ENCODE results near the gene MEPCE. TPM values are rescaled to one million over a fixed set of nuclear protein-coding genes. Genes with fewer than 3 reads are reported as not detected.
A peak's percentile ranks its signal among the peaks of the same experiment; 100 is the strongest.

Gene MEPCE
- total RNA-seq, 1 experiment from 2014 or later, result 85.9 TPM

- CTCF ChIA-PET, result no interaction called here
- no peak for TF ChIP-seq EZH2 (IDR thresholded peaks at IDR 0.05; ENCODE audit: borderline replicate concordance, low read depth, low read length, poor library complexity, severe bottlenecking)
- TF ChIP-seq CTCF (conservative IDR thresholded peaks at IDR 0.05; ENCODE audit: low read depth, low read length), result no peak
Measured at GRCh38 chr7:100426516-100426915, 3.1 kb upstream of the MEPCE start.

GRCh38 chr7:100427762-100428198 is 1.9 kb upstream of the MEPCE start:
- intact Hi-C loops (cut with micrococcal nuclease; ENCODE audit: unreplicated experiment), result no loop called here
- peaks cover 4% of the 10 kb centered on the region for H3K9me3 ChIP-seq (ENCODE audit: low read depth, low read length, poor library complexity, severe bottlenecking)
- H3K36me3 ChIP-seq (ENCODE audit: insufficient read depth, low read length, poor library complexity, severe bottlenecking), result peaks cover 19% of the 10 kb centered on the region
- no peaks in the 10 kb centered on the region for H3K27me3 ChIP-seq (replicated peaks; ENCODE audit: insufficient read depth, low read depth, low read length, poor library complexity)
- ChIA-PET CTCF (no interaction called here), POLR2A (ENCODE audit: low non-redundant PET) (interaction anchor here (1.0 kb wide), 1 partner anchor 9 kb away, joined by 3 read pairs; no protein-coding TSS in a partner anchor)
- no peak overlapping the region for H3K4me3 ChIP-seq (ENCODE audit: low read depth, low read length, poor library complexity, severe bottlenecking)
- no TSS peak for BruUV-seq (replicated peaks)
- DNase-seq (ENCODE audit: low spot score), result no peak
- no peak for TF ChIP-seq EZH2 (IDR thresholded peaks at IDR 0.05; ENCODE audit: borderline replicate concordance, low read depth, low read length, poor library complexity, severe bottlenecking)
- TF ChIP-seq CTCF (conservative IDR thresholded peaks at IDR 0.05; ENCODE audit: low read depth, low read length), result no peak
- H3K4me1 ChIP-seq (ENCODE audit: insufficient read depth, low read length, poor library complexity, severe bottlenecking), result peaks cover 22% of the 10 kb centered on the region
- H3K27ac ChIP-seq (ENCODE audit: low read depth, low read length, poor library complexity, severe bottlenecking), result peak overlapping the region; percentile 99

More at GRCh38 chr7:100426516-100426915, 3.1 kb upstream of the MEPCE start:
- Histone ChIP-seq H3K27me3 (replicated peaks; ENCODE audit: insufficient read depth, low read depth, low read length, poor library complexity) (no peaks in the 10 kb centered on the region), H3K9me3 (ENCODE audit: low read depth, low read length, poor library complexity, severe bottlenecking) (peaks cover 4% of the 10 kb centered on the region), H3K4me3 (ENCODE audit: low read depth, low read length, poor library complexity, severe bottlenecking) (no peak overlapping the region), H3K4me1 (ENCODE audit: insufficient read depth, low read length, poor library complexity, severe bottlenecking) (peaks cover 9% of the 10 kb centered on the region), H3K27ac (ENCODE audit: low read depth, low read length, poor library complexity, severe bottlenecking) (no peak overlapping the region), H3K36me3 (ENCODE audit: insufficient read depth, low read length, poor library complexity, severe bottlenecking) (peaks cover 7% of the 10 kb centered on the region)
- BruUV-seq (replicated peaks), result no TSS peak
- POLR2A ChIA-PET (ENCODE audit: low non-redundant PET), result no interaction called here
- DNase-seq (ENCODE audit: low spot score), result peak; percentile 24
- intact Hi-C loops (cut with micrococcal nuclease; ENCODE audit: unreplicated experiment), result no loop called here

- intact Hi-C loops (cut with micrococcal nuclease; ENCODE audit: unreplicated experiment), result no loop called here
- BruUV-seq (replicated peaks), result TSS peak; percentile 53
- Histone ChIP-seq H3K4me3 (ENCODE audit: low read depth, low read length, poor library complexity, severe bottlenecking) (peak within 1 kb of the TSS; percentile 93), H3K4me1 (ENCODE audit: insufficient read depth, low read length, poor library complexity, severe bottlenecking) (peaks cover 23% of the 10 kb centered on the region), H3K27ac (ENCODE audit: low read depth, low read length, poor library complexity, severe bottlenecking) (peak within 1 kb of the TSS; percentile 99), H3K36me3 (ENCODE audit: insufficient read depth, low read length, poor library complexity, severe bottlenecking) (peaks cover 25% of the 10 kb centered on the region), H3K9me3 (ENCODE audit: low read depth, low read length, poor library complexity, severe bottlenecking) (peaks cover 4% of the 10 kb centered on the region), H3K27me3 (replicated peaks; ENCODE audit: insufficient read depth, low read depth, low read length, poor library complexity) (no peaks in the 10 kb centered on the region)
- peak; percentile 98 for DNase-seq (ENCODE audit: low spot score)
- ChIA-PET CTCF (interaction anchor here (1.3 kb wide), 1 partner anchor 435 kb away, joined by 3 read pairs; no protein-coding TSS in a partner anchor), POLR2A (ENCODE audit: low non-redundant PET) (interaction anchor here (0.5 to 1.0 kb wide), 6 partner anchors 10 to 990 kb away, joined by 3 to 5 read pairs (median 3); partner anchors contain the start of genes CPSF4 and PTCD1)
- TF ChIP-seq EZH2 (IDR thresholded peaks at IDR 0.05; ENCODE audit: borderline replicate concordance, low read depth, low read length, poor library complexity, severe bottlenecking), result no peak
- no peak for TF ChIP-seq CTCF (conservative IDR thresholded peaks at IDR 0.05; ENCODE audit: low read depth, low read length)
Measured at GRCh38 chr7:100428199-100428966, 1.2 kb upstream of the MEPCE start, which contains the start of gene ZCWPW1. TSS of gene ZCWPW1 (minus strand) at chr7:100428703. CDS start at chr7:100420649, 8,054 bp downstream.
